GM21576 (cell line): ENCODE data around the gene IPCEF1.

Experiments
- ATAC-seq: cut with Tn5 transposase; IDR thresholded peaks from one replicate; pipeline ENCODE4 v1.9.1; 2021; ENCODE audit warnings: mild to moderate bottlenecking, moderate library complexity; ENCODE audit not compliant: unreplicated experiment

IPCEF1 gene

GRCh38 chr6:154122195-154122925 is 234.2 kb downstream of the IPCEF1 start:
- ATAC-seq, result no peak

- no peak for ATAC-seq
Observed at GRCh38 chr6:154117485-154117884, 239.1 kb downstream of the IPCEF1 start.

GRCh38 chr6:154113392-154113791 is 243.2 kb downstream of the IPCEF1 start:
- ATAC-seq, result no peak

GRCh38 chr6:154112181-154112809 is 244.3 kb downstream of the IPCEF1 start:
- no peak for ATAC-seq

- no peak for ATAC-seq
Observed at GRCh38 chr6:154111025-154111424, 245.6 kb downstream of the IPCEF1 start.

- ATAC-seq, result no peak
Observed at GRCh38 chr6:154106251-154106650, 250.4 kb downstream of the IPCEF1 start.
